PC-9 (cell line): ENCODE measurements around the gene C7orf57. TPM values are rescaled to one million over a fixed set of nuclear protein-coding genes. Genes with fewer than 3 reads are reported as not detected.

Experiments used
- BruUV-seq: library from RNA; stranded (reverse); fragments of 400-500 nt; replicated peaks from 2 replicates; lab custom pipeline; 2021; lab: Mats Ljungman, UMichigan
- CTCF ChIA-PET: fragments of 300-600 bp; sonication (Branson Sonifier 250); formaldehyde crosslinking; loops from one replicate; lab custom pipeline; 2022; ENCODE audit warnings: antibody characterized with exemption; lab: Charles Lee
- POLR2A ChIA-PET: fragments of 300-600 bp; sonication (Branson Sonifier 250); formaldehyde crosslinking; loops from one replicate; lab custom pipeline; 2022; ENCODE audit warnings: antibody characterized with exemption; ENCODE audit not compliant: unreplicated experiment; lab: Charles Lee
- DNase-seq, 2 experiments: peaks; one replicate each; pipeline versions ENCODE4 v3.0.0 to v3.0.0-alpha.2; 2015 to 2022; ENCODE audit warnings: mixed read lengths in 1 of 2
- H2AFZ ChIP-seq: fragments of 200-600 bp; sonication (generic); 2 replicates; pipeline ENCODE4 v1.8.1; 2017; ENCODE audit warnings: antibody characterized with exemption
- H3F3A ChIP-seq: fragments of 200-600 bp; sonication (generic); 2 replicates; pipeline ENCODE4 v1.8.1; 2017; ENCODE audit warnings: antibody characterized with exemption, mild to moderate bottlenecking, low read depth; ENCODE audit not compliant: insufficient read depth
- H3K27ac ChIP-seq: fragments of 200-600 bp; sonication (generic); 2 replicates; pipeline ENCODE4 v1.6.1; 2016; ENCODE audit warnings: mixed run types
- H3K27me3 ChIP-seq: fragments of 200-600 bp; sonication (generic); 2 replicates; pipeline ENCODE4 v1.6.1; 2016; ENCODE audit warnings: low read depth, mixed run types; ENCODE audit not compliant: insufficient read depth
- H3K36me3 ChIP-seq: fragments of 200-600 bp; sonication (generic); 2 replicates; pipeline ENCODE4 v1.6.1; 2016; ENCODE audit warnings: low read depth, mixed run types
- H3K4me1 ChIP-seq: fragments of 200-600 bp; sonication (generic); replicated peaks from 2 replicates; pipeline ENCODE4 v1.6.1; 2016; ENCODE audit warnings: mixed run types; ENCODE audit not compliant: insufficient read depth
- H3K4me2 ChIP-seq: fragments of 200-600 bp; sonication (generic); 2 replicates; pipeline ENCODE4 v1.6.1; 2017; ENCODE audit warnings: mixed run types
- H3K4me3 ChIP-seq: fragments of 200-600 bp; sonication (generic); 2 replicates; pipeline ENCODE4 v1.6.1; 2016; ENCODE audit warnings: mixed run types
- H3K79me2 ChIP-seq: fragments of 200-600 bp; sonication (generic); 2 replicates; pipeline ENCODE4 v1.6.1; 2017; ENCODE audit warnings: low read depth, mixed run types
- H3K9me2 ChIP-seq: fragments of 200-600 bp; sonication (generic); 2 replicates; pipeline ENCODE4 v1.8.1; 2017; ENCODE audit warnings: mild to moderate bottlenecking; ENCODE audit not compliant: insufficient read depth
- H3K9me3 ChIP-seq: fragments of 200-600 bp; sonication (generic); 2 replicates; pipeline ENCODE4 v1.8.1; 2016; ENCODE audit warnings: low read depth; ENCODE audit not compliant: insufficient read depth
- H4K20me1 ChIP-seq: fragments of 200-600 bp; sonication (generic); 2 replicates; pipeline ENCODE4 v1.8.1; 2017; ENCODE audit not compliant: insufficient read depth
- CTCF ChIP-seq: fragments of 200-600 bp; sonication (generic); conservative IDR thresholded peaks from 2 replicates; pipeline ENCODE4 v1.6.1; 2017; ENCODE audit warnings: mixed run types, antibody characterized with exemption, mild to moderate bottlenecking, moderate library complexity
- EZH2 ChIP-seq: fragments of 200-600 bp; sonication (generic); IDR thresholded peaks from 2 replicates; pipeline ENCODE4 v1.8.0; 2017; ENCODE audit warnings: antibody characterized with exemption, low read depth
- intact Hi-C: fragments of 100-400 bp; cut with micrococcal nuclease; formaldehyde crosslinking; loops from one replicate; pipeline ENCODE4 v1.10.0; 2022; ENCODE audit not compliant: unreplicated experiment
- total RNA-seq: library from RNA; stranded (reverse); gene quantifications from 2 replicates; pipeline ENCODE4 v1.2.3, GENCODE V29; 2021

The C7orf57 gene
- total RNA-seq, 1 experiment from 2014 or later = 2.5 TPM

DNA sequence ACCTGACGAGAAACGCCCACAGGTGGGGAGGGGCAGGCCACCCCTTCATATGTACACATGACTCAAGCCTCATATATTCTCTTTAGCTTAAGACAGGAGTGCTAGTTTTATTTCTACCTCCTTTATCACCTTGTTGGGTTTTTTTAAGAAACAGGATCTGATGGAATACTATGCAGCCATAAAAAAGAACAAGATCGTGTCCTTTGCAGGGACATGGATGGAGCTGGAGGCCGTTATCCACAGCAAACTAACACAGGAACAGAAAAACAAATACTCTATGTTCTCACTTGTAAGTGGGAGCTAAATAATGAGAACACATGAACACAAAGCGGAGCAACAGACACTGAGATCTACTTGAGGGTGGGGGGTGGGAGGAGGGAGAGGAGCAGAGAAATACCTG, 44.8 kb upstream of the C7orf57 start:
- POLR2A ChIA-PET = no interaction called here
- no TSS peak for BruUV-seq

DNA sequence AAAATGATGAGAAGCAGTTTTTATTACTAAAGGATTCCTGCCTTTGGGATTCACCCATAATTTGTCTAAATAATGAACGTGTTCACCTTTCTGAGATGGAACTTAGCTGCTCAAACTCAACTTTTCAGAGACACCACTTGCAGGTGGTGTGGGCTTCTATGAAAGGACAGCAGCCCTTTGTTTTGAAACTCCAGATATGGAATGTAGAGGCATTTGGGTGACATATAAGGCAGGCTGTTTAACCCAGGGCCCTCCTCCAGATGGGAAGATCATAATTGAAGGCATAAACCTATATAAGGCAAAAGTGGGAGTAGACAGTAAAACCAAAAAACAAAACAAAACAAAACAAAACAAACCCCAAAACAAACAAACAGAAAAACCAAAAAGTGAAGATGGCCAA, 44.1 kb upstream of the C7orf57 start:
- BruUV-seq = no TSS peak
- peak overlapping the region; percentile 78 for H2AFZ ChIP-seq

More for the DNA sequence above, 44.8 kb upstream of the C7orf57 start:
- Histone ChIP-seq H3K4me3 (no peak overlapping the region), H3K36me3 (no peaks in the 10 kb centered on the region), H3K27ac (no peak overlapping the region), H3K9me2 (no peaks in the 10 kb centered on the region), H3K79me2 (no peaks in the 10 kb centered on the region), H4K20me1 (no peaks in the 10 kb centered on the region), H3K27me3 (no peaks in the 10 kb centered on the region), H3K4me1 (peaks cover 9% of the 10 kb centered on the region), H3F3A (peaks cover 12% of the 10 kb centered on the region), H3K4me2 (no peak overlapping the region), H3K9me3 (no peaks in the 10 kb centered on the region), H2AFZ (no peak overlapping the region)
- intact Hi-C loops = no loop called here
- no peak for DNase-seq
- TF ChIP-seq CTCF (no peak), EZH2 (no peak)
- CTCF ChIA-PET = interaction anchor here (0.6 to 2.1 kb wide), 2 partner anchors 100 to 120 kb away, joined by 10 to 17 read pairs; no protein-coding TSS in a partner anchor

DNA sequence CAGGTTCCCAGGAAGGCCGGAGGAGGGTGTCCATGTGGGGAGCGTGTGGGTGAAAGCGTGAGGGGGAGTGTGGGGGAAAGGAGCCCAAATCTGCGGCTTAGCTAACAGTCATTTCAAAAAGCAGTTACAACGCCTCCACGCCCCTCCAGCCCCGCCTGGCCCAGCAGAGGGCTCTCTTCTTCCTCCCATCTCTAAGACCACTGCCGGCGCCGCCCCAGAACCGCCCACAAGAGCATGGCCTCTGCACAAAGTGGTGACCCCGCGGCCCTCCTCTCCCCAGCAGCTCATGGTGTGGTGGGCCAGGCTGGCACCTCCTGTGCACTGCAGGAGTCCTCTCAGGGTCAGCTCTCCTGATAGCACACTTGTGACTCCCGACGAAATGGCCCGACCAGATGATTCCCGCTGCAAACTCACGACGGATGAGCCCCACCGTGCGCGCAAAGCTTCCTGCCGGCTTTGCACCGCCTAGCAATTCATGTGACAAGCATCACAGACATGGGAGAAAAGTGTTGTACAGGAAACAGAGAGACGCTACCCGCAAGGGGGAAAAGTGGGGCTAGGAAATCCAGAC, 43.5 kb upstream of the C7orf57 start:
- Histone ChIP-seq H2AFZ (peak overlapping the region; percentile 78), H3K4me2 (peak overlapping the region; percentile 77), H3K9me3 (no peaks in the 10 kb centered on the region), H3K27me3 (no peaks in the 10 kb centered on the region), H3K36me3 (no peaks in the 10 kb centered on the region), H3K4me1 (peaks cover 9% of the 10 kb centered on the region), H3K9me2 (no peaks in the 10 kb centered on the region), H4K20me1 (no peaks in the 10 kb centered on the region), H3K79me2 (no peaks in the 10 kb centered on the region), H3K27ac (peak overlapping the region; percentile 43), H3F3A (peaks cover 12% of the 10 kb centered on the region), H3K4me3 (peak overlapping the region; percentile 61)
- ChIA-PET CTCF (interaction anchor here (0.6 to 2.1 kb wide), 10 partner anchors 8 to 163 kb away, joined by 3 to 17 read pairs (median 5); no protein-coding TSS in a partner anchor), POLR2A (interaction anchor here (0.5 kb wide), 1 partner anchor 357 kb away, joined by 24 read pairs; no protein-coding TSS in a partner anchor)
- TF ChIP-seq EZH2 (no peak), CTCF (peak; percentile 81)
- intact Hi-C loops = loop anchor here (1.0 kb wide), 3 partner anchors 98 to 162 kb away; no protein-coding TSS in a partner anchor
- peak; percentile 66 to 87 for DNase-seq
- no TSS peak for BruUV-seq

More for the DNA sequence above, 44.1 kb upstream of the C7orf57 start:
- Histone ChIP-seq H3K4me3 (peak overlapping the region; percentile 61; the same call in 1 of the 2 replicates), H3K9me3 (no peaks in the 10 kb centered on the region), H3K4me2 (peak overlapping the region; percentile 77), H3K9me2 (no peaks in the 10 kb centered on the region), H3K27ac (no peak overlapping the region), H3F3A (peaks cover 12% of the 10 kb centered on the region), H3K79me2 (no peaks in the 10 kb centered on the region), H3K36me3 (no peaks in the 10 kb centered on the region), H3K4me1 (peaks cover 9% of the 10 kb centered on the region), H4K20me1 (no peaks in the 10 kb centered on the region), H3K27me3 (no peaks in the 10 kb centered on the region)
- CTCF ChIA-PET = interaction anchor here (0.6 to 2.1 kb wide), 10 partner anchors 9 to 163 kb away, joined by 3 to 17 read pairs (median 6); no protein-coding TSS in a partner anchor
- no peak for DNase-seq
- TF ChIP-seq CTCF = no peak
- TF ChIP-seq EZH2 = no peak
- POLR2A ChIA-PET = interaction anchor here (0.5 kb wide), 1 partner anchor 356 kb away, joined by 24 read pairs; no protein-coding TSS in a partner anchor
- intact Hi-C loops = loop anchor here (1.0 kb wide), 3 partner anchors 99 to 163 kb away; no protein-coding TSS in a partner anchor
